ENCODE measurements around the gene FALEC.

FALEC gene

DNA sequence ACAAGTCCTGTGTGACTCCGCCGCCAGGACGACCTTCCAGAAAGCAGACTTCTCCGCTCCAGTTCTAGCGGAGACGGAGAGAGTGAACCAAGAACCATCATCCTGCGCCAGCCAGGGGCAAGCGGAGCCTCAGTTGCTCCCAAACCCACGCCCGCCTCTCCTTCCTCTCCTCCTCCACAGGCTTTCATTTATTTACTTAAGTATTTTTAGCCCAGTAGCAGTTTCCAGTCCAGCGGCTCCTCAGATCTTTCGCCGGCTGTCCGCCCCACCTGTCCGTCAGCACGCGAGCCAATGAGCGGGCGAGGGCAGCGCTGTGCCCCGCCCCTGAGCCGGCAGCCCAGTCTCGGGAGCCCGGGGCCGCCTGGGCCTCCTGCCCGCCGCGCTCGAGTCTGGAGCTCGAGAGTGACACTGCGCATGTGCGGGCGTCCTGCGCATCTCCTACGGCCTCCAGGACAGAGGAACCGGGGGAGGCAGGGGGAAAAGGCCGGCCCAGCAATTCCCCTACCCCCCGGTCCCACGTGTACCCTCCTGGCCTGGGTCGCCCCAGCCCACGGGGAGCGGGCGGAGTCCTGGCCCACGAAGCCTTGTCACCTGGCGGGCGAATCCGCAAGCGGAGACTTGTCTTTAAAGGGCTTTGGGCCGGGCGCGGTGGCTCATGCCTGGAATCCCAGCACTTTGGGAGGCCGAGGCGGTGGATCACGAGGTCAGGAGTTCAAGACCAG, at the start of gene FALEC:
Gene FALEC, plus strand, starts transcription at position 425 of the 722 bp plus-strand sequence.
- DNase-seq, result peak; percentile 87

DNA sequence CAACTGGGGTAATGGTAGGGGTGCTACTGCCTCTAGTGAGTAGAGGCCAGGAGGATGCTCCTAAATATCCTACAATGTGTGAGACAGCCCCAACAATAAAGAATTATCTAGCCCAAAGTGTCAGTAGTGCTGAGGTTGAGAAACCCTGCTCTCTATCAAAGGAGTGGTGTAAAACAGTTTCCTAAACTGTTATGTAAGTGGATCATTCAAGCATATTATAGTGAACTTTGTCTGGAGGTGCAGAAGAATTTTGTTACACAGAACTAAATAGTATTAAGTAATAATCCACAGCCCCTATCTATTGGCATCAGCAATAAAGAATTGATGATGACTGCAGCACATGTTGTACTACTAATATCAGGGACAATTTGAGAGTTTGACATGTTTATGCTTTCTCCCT, 48.6 kb upstream of the FALEC start:
- DNase-seq, result no peak

DNA sequence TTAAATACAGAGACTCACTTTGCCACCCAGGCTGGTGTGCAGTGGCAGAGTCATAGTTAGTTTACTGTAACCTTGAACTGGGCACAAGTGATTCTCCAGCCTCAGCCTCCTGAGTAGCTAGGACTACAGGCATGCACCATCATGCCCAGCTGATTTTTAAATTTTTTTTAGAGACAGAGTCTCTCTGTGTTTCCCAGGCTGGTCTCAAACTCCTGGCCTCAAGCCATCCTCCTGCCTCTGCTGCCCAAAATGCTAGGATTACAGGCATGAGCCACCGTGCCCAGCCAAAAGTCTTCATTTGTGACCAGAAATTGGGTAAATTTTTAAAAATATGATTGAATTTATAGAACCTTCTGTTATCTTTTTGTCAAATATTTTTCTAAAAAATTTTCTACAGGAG, 46.3 kb upstream of the FALEC start:
- no peak for DNase-seq

DNA sequence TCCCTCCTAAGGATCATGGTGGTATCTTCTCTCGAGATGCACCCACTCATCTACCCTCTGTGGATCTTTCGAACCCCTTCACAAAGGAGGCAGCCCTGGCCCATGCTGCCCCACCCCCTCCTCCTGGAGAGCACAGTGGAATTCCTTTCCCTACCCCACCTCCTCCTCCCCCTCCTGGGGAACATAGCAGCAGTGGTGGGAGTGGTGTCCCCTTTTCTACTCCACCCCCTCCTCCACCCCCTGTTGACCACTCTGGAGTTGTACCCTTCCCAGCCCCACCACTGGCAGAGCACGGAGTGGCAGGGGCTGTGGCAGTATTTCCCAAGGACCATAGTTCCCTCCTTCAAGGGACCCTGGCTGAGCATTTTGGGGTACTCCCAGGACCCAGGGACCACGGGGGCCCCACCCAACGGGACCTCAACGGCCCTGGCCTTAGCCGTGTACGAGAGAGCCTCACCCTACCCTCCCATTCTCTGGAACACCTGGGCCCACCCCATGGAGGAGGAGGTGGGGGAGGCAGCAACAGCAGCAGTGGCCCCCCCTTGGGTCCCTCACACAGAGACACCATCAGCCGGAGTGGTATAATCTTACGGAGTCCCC, 42.9 kb upstream of the FALEC start:
- DNase-seq, result no peak

DNA sequence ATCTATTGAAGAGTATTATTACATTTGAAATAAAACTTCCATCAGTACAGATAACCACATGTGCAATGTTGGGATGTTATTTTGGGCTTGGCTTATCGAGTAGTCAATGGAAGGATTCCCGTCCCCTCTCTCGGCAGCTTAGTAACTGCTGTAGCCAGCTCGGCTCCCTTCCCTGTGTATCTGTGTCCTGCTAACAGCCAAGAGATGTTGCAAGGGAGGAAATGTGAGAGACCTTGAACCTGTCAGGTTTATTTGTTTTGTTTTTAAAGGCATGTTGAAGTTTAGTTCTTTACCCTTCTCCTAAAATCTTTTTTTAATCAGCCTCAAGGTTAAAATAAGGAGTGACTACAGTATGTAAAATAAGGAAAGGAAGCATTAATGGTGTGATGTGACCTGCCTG, 41.9 kb upstream of the FALEC start:
- DNase-seq, result no peak

DNA sequence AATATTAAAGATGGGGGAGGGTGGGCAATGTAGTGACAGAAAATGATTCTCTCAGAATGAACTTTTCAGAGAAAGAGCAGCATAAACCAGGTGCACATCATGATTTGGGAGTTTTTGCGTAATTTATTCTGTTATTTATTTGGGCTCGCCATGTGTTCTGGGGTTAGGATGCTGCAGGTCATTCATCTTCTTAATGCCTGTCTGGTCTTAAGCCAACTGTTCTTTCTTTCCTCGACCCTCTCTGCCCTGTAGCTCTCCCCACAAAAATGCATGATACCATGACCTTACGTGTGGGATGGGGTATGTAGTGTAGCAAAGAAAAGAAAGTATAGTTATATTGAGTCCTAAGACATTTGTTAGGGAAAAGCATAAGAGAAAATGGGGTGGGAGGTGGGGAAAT, 40.7 kb upstream of the FALEC start:
- DNase-seq, result no peak

DNA sequence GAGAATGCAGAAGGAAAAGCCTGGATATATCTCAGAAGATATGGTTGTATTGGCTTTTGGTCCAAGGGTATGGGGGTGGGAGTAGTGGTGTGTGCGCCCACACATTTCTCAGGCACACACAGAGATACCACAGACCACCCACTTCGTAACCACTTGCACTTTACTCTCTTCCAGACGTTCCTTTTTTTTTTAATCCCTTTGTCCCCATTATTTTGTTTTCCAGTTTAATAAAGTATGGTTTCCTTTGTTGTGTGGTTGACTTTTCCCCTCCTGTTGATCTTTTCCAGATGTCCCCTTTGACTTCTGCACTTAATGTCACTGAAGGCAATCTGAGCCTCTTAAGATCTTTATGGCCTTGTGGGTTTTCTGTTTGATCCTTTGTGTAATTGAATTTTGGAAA, 38.8 kb upstream of the FALEC start:
- DNase-seq, result no peak

DNA sequence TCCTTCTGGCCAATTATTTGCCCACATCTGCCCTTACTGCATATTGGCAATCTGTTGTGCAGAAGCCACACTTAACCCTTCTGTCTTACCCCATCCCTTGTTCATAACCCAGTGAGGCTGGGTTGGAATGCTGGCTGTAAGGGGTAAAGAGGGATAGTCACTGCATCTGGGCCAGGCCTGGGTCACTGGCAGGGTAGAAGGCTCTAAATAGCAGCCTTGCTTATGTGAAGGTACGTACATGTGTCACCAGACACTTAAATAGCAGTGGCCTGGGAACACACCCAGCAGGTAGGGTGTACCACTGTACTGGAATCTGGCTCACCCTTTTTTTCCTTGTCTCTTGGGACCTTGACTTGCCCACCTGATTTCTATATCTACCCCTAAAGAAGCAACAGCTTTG, 38.2 kb upstream of the FALEC start:
- DNase-seq, result no peak

DNA sequence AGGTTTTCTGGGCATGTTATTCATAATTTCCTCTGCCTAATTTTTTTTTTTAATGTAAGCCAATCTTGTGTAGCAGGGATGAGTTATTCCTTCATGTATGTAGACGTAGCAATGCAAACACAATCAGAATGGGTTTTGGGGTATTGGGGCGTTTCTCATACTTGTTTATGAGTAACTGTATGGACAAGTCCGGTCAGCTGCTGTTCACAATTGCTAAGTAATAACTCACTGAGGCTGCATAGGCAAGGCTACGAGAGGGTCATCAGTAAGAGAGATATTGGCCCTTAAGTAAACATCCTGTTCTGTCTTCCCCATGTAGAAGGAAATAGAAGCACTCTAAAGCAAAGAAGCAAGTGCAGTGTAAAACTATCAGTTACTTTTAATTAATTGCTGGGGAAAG, 37.8 kb upstream of the FALEC start:
- DNase-seq, result no peak

DNA sequence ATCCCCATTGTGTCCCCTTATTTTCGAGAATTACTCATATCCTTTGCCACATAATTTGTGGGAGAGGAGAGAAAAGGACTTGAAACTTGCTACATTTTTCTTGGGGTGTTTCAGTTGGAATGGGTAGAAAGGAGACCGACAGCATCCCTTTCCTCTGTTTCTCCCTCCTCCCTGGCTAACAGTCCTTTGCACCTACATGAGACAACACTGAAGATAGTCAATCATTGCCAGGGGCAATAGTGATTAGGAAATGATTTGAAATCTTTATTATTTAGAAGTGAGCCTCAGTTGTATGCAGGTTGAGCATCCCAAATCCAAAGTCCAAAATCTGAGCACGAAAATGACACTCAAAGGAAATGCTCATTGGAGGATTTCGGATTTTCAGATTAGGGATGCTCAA, 36.2 kb upstream of the FALEC start:
- no peak for DNase-seq

DNA sequence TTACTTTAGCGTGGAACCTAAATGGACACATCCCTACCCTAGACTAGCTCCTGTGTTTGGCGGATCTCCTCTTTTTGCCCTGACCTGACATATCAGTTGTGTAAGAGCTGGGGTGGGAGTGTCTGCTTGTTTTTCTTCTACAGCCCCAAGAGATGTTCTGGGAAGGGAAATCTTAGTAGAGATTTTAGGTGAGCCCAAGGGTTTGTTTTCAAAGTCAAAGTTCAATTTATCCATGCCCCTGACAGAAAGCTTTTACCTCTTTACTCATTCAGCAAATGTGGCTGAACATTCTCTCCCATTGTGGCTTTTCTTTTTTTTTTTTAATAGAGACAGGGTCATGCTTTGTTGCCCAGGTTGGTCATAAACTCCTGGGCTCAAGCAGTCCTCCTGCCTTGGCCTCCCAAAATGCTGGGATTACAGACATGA, 35.6 kb upstream of the FALEC start:
- no peak for DNase-seq

DNA sequence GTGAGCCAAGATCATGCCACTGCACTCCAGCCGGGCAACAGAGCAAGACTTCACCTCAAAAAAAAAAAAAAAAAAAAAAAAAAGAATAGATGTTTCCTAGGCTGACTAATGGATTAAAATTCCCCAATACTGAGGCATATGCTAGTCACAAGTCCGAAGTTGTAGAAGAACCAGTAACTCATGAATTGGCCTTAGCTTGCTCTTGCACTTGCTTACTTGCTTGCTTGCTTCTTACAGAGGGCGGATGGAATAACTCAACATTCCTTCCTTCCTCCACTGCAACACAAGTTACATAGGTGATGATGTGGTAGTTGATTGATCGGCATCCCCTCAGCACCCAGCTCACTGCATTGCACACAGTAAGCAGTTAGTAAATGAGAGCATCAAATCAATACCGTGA, 31.1 kb upstream of the FALEC start:
- DNase-seq, result no peak

DNA sequence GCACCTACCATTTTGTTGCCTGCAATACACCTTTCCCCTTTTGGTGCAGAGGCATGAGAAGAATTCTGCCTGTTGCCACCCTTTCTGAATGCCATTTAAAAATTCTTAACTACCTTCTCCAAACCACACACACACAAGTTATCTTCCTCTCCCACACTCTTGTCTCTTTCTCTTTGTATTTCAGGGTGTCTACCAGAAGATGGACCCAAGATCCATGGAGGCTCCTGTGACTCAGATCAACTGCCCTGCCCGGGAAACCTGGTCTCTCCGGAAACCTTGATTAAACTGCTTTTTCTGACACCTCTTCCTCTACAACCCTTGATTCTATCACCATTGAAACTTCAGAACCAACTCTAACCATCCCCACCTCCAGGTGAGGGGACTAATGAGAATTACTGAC, 30.7 kb upstream of the FALEC start:
- no peak for DNase-seq

DNA sequence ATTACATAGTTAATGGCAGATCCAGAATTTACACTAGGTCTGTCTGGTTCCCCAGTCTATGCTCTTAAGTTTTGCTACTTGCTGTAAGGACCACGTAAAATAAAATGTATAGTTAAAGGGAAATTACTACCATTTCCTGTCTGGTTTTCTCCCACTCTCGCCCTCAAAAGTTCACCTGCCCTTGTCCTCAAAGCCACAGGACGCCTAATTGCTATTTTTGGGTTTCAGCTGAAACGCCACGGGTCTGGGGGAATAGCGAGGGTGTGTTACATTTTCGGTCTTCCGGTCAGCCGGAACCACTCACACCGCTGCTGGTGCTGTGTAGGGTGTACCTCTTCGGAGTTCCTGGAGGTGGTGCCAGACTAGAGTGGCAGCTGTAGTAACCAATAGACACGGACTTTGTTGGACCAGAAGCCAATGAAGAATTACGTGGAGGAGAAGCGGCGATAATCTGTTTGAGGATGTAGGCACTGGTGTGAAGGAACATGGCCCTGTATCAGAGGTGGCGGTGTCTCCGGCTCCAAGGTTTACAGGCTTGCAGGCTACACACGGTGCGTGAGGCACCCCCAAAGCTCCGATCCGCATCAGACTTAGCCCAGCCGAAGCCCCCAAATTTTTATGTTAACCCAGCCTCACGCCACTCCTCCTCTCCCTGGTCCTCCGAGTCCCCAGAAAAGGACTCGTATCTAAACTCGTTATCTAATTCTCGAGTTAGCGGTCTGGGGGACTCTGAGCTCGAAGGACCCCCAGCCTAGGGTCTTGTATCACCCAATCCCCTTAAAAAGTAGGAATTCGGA, 28.4 kb upstream of the FALEC start, which contains the start of gene TARS2:
Gene TARS2, plus strand, starts transcription at position 454 of the 797 bp plus-strand sequence. Its CDS starts 32 bp downstream, at position 486.
- DNase-seq, result peak; percentile 96

DNA sequence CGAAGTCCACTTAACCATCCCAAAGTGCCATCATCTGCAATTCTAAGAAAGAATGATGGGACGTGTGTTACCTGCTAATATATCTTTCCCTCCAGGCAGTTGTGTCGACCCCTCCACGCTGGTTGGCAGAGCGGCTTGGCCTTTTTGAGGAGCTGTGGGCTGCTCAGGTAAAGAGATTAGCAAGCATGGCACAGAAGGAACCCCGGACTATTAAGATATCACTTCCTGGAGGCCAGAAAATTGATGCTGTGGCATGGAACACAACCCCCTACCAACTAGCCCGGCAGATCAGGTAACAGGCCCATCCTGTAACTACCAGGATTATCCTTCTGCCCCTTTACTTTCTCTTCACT, 27.8 kb upstream of the FALEC start:
- no peak for DNase-seq

DNA sequence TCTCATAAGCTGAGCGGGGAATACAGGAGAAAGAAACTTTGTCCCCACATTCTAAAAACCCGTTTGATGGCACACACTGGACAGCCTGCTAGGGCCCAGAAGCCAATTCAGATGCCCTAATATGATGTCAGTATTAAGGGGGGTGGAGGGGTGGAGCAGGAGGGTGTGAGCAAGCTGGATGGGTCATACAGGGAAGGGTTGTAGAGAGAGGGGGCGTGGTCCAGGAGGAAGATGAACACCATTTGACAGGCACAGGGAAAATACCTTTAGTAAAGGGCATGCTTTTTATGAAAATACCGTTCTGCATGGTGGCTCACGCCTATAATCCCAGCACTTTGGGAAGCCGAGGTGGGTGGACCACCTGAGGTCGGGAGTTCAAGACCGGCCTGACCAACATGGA, 22.4 kb upstream of the FALEC start:
- no peak for DNase-seq

DNA sequence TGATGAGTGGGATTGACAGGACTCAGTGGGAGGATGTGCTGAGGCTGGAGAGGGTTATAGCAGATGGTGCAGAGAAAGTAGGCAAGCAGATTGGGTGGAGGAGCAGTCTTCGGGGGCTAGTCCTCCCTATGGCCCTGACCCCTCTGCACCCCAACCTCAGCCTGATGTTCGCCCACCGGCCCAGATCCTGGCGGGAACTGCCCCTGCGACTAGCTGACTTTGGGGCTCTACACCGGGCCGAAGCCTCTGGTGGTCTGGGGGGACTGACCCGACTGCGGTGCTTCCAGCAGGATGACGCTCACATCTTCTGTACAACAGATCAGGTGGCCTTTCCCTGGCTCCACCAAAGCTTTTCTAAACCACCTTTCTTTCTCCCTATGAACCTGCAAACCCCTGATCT, 17.2 kb upstream of the FALEC start:
- DNase-seq, result no peak

DNA sequence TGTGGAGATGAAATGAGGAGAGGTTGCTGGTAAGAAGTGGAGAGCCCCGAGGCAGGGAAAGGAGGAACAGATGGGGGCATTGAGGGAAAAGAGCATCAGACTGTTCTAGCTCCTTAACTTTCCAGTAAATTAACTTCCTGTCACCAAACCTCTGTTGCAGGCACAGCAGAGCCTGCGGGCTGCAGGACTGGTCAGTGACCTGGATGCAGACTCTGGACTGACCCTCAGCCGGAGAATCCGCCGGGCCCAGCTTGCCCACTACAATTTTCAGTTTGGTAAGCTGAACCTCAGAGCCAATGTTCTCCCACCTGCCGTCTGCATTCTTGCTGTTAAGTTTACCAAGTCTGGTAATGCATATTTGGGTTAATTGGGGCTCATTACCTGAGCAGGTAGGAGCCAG, 10.1 kb upstream of the FALEC start:
- no peak for DNase-seq

DNA sequence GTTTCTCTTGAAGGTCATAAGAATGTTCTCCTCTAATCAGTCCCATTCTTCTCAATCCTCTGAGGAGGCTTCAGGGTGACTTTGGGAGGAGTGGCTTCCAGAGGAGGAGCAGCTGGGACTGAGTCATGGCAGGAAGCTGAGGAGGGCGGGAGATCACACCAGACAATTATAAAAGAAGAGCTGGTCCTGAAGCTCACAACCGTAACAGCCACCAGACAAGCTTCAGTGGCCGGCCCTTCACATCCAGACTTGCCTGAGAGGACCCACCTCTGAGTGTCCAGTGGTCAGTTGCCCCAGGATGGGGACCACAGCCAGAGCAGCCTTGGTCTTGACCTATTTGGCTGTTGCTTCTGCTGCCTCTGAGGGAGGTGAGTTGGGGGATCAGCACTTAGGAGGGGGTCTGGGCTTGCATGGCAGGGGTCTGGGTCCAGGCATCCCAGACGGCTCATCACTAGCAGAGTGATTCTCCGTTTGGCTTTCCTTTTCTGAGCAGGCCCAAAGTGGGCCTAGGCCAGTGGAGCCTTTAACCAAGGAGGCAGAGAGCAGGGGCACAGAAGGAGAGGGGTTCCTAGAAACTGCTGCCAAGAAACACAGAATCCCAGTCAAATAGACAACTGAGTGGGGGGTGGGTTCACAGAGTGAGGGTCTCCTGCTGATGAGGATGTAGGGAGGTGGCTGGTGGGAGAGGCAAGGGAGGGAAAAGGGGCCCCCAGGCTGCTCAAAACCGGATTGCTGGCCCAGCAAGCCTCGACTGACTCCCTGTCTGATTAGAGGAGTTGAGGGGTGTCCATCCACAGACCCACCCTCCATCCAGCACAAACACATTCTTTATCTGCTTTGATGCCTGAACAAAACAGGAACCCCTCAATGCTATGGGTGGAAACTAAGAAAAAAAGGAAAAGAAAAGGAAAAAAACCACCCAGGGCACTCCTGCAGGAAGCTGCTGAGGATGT, 7.4 kb upstream of the FALEC start, which contains the start of gene ECM1:
Gene ECM1, plus strand, starts transcription at position 198 of the 953 bp plus-strand sequence. Its CDS starts 101 bp downstream, at position 299.
- no peak for DNase-seq

DNA sequence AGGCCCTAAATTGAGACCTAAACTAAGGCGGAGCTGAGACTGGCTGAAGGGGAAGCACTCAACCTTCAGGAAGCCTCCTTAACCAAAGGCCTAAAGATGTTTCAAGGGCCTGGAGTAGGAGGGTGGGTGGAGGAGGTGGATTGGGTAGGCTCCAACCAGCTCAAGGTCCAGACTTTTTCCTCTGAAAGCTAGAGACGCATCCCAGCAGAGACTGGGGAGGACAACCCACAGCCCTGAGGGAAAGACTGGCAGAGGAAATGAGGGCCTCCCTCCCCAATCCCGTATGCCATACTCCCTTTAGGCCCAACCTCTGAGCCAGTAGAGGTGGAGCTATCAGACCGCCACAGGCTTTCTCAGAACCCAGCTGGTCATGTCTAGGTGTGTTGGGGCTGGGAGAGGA, 6.6 kb upstream of the FALEC start:
- DNase-seq, result no peak

DNA sequence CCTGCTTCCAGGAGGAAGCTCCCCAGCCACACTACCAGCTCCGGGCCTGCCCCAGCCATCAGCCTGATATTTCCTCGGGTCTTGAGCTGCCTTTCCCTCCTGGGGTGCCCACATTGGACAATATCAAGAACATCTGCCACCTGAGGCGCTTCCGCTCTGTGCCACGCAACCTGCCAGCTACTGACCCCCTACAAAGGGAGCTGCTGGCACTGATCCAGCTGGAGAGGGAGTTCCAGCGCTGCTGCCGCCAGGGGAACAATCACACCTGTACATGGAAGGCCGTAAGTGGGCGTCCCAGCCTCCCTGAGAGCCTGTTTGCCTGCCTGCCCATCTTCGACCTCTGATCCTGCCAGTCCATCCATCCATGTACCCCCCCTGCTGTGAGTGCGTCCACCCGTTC, 4.0 kb upstream of the FALEC start:
- no peak for DNase-seq

DNA sequence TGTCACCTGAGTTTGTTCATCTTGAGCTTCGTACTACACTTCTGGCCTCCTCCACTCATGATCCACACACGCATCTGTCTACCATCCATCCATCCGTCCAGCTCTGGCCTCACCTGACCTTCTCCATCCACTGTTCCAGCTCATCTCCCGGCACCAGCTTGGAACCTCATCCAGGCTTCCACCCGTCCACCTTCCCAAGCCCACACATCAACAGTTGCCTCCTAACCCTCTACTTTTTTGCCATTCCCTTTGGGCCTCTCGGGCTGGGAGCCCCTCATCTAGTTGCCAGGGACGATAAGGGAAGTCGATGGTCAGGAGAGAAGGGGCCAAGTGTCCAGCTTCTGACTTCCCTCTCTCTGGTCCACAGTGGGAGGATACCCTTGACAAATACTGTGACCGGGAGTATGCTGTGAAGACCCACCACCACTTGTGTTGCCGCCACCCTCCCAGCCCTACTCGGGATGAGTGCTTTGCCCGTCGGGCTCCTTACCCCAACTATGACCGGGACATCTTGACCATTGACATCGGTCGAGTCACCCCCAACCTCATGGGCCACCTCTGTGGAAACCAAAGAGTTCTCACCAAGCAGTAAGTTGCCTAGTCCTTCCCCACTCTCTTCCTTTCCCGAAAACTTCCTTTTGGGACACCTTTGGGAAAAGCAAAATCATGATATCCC, 3.4 kb upstream of the FALEC start:
- no peak for DNase-seq
